ENCODE measurements around the gene WDTC1.

DNA sequence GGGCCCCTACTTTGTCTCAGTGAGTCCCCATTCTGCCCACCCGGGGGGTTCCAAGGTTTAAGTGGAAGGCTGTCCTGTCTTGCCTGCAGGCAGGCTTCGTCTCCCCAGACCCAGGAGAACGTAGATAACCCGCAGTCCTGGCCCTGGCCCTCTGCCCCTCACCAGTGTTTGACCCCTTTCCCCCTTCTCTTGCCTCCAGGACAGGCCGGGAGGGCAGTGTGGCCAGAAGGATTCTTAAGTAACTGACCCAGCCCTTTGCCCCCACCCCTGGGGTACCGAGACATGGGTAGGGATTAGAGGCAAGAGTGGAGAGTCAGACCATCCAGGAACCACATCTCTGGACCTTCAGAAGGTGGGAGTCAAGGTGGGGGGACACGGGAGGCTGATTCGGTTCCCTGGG is 96.4 kb downstream of the WDTC1 start:
- TF ChIP-seq DNMT3B (CRISPR knock-in tag; conservative IDR thresholded peaks at IDR 0.05): no peak
- TF ChIP-seq, protein P1, sequence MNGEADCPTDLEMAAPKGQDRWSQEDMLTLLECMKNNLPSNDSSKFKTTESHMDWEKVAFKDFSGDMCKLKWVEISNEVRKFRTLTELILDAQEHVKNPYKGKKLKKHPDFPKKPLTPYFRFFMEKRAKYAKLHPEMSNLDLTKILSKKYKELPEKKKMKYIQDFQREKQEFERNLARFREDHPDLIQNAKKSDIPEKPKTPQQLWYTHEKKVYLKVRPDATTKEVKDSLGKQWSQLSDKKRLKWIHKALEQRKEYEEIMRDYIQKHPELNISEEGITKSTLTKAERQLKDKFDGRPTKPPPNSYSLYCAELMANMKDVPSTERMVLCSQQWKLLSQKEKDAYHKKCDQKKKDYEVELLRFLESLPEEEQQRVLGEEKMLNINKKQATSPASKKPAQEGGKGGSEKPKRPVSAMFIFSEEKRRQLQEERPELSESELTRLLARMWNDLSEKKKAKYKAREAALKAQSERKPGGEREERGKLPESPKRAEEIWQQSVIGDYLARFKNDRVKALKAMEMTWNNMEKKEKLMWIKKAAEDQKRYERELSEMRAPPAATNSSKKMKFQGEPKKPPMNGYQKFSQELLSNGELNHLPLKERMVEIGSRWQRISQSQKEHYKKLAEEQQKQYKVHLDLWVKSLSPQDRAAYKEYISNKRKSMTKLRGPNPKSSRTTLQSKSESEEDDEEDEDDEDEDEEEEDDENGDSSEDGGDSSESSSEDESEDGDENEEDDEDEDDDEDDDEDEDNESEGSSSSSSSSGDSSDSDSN (CRISPR knock-in tag; IDR thresholded peaks at IDR 0.05): no peak
- no peak for TF ChIP-seq RBM39 (IDR thresholded peaks at IDR 0.05; ENCODE audit: low read depth, low read length, poor library complexity, severe bottlenecking)
- TF ChIP-seq TAF1 (CRISPR knock-in tag; IDR thresholded peaks at IDR 0.05): no peak
- TF ChIP-seq, protein P2, sequence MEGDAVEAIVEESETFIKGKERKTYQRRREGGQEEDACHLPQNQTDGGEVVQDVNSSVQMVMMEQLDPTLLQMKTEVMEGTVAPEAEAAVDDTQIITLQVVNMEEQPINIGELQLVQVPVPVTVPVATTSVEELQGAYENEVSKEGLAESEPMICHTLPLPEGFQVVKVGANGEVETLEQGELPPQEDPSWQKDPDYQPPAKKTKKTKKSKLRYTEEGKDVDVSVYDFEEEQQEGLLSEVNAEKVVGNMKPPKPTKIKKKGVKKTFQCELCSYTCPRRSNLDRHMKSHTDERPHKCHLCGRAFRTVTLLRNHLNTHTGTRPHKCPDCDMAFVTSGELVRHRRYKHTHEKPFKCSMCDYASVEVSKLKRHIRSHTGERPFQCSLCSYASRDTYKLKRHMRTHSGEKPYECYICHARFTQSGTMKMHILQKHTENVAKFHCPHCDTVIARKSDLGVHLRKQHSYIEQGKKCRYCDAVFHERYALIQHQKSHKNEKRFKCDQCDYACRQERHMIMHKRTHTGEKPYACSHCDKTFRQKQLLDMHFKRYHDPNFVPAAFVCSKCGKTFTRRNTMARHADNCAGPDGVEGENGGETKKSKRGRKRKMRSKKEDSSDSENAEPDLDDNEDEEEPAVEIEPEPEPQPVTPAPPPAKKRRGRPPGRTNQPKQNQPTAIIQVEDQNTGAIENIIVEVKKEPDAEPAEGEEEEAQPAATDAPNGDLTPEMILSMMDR (CRISPR knock-in tag; IDR thresholded peaks at IDR 0.05): no peak
- no peak for TF ChIP-seq XRCC5 (optimal IDR thresholded peaks at IDR 0.05; ENCODE audit: low read length)
- TF ChIP-seq, protein P3, sequence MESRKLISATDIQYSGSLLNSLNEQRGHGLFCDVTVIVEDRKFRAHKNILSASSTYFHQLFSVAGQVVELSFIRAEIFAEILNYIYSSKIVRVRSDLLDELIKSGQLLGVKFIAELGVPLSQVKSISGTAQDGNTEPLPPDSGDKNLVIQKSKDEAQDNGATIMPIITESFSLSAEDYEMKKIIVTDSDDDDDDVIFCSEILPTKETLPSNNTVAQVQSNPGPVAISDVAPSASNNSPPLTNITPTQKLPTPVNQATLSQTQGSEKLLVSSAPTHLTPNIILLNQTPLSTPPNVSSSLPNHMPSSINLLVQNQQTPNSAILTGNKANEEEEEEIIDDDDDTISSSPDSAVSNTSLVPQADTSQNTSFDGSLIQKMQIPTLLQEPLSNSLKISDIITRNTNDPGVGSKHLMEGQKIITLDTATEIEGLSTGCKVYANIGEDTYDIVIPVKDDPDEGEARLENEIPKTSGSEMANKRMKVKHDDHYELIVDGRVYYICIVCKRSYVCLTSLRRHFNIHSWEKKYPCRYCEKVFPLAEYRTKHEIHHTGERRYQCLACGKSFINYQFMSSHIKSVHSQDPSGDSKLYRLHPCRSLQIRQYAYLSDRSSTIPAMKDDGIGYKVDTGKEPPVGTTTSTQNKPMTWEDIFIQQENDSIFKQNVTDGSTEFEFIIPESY (CRISPR knock-in tag; IDR thresholded peaks at IDR 0.05): no peak
- TF ChIP-seq ESRRA (CRISPR knock-in tag; IDR thresholded peaks at IDR 0.05; ENCODE audit: low read depth): no peak
- no peak for TF ChIP-seq PRPF4 (IDR thresholded peaks at IDR 0.05; ENCODE audit: low read depth, low read length, poor library complexity, severe bottlenecking)
- no peak for TF ChIP-seq EZH2 (conservative IDR thresholded peaks at IDR 0.05; ENCODE audit: low read depth, low read length)
- no peak for TF ChIP-seq ZFX (CRISPR knock-in tag; IDR thresholded peaks at IDR 0.05; ENCODE audit: low read depth)
